Kasumi-1 (cell line): ENCODE data around the gene OR1K1.
A peak's percentile ranks its signal among the peaks of the same experiment; 100 is the strongest.
"Not testable (repeated sequence)": the region's sequence is repeated elsewhere in the genome, so short reads cannot be mapped to it uniquely, and the experiment has no call there.

ENCODE experiments used
- DNase-seq, 2 experiments: peaks; one replicate each; lab custom pipeline; 2025; lab: John Stamatoyannopoulos, UW

The OR1K1 gene

GRCh38 chr9:122800066-122801060 lies at the start of gene OR1K1:
Gene OR1K1 (plus strand): TSS chr9:122800123. CDS start chr9:122800123, 0 bp downstream.
- no peak for DNase-seq

GRCh38 chr9:122754825-122755224 lies 45.1 kb upstream of the OR1K1 start:
- DNase-seq: no peak

GRCh38 chr9:122767817-122768216 lies 32.1 kb upstream of the OR1K1 start:
- DNase-seq: no peak

GRCh38 chr9:122777052-122777451 lies 22.9 kb upstream of the OR1K1 start:
- no peak for DNase-seq

GRCh38 chr9:122777935-122778627 lies 21.8 kb upstream of the OR1K1 start:
- DNase-seq: no peak

GRCh38 chr9:122779181-122779580 lies 20.7 kb upstream of the OR1K1 start:
- DNase-seq: no peak

- no peak for DNase-seq
Measured at GRCh38 chr9:122780026-122780425, 19.9 kb upstream of the OR1K1 start.

GRCh38 chr9:122781671-122782070 lies 18.3 kb upstream of the OR1K1 start:
- no peak for DNase-seq

- no peak for DNase-seq
Measured at GRCh38 chr9:122785269-122785668, 14.7 kb upstream of the OR1K1 start.

GRCh38 chr9:122786338-122786737 lies 13.6 kb upstream of the OR1K1 start:
- DNase-seq: no peak

GRCh38 chr9:122788831-122789230 lies 11.1 kb upstream of the OR1K1 start, which contains the start of gene OR5C1:
Gene OR5C1 (plus strand): TSS chr9:122788933. CDS start chr9:122788933, 0 bp downstream.
- DNase-seq: no peak

GRCh38 chr9:122789256-122790046 lies 10.5 kb upstream of the OR1K1 start:
- DNase-seq: no peak

- DNase-seq: no peak
Measured at GRCh38 chr9:122791872-122792669, 7.9 kb upstream of the OR1K1 start.

GRCh38 chr9:122797316-122798063 lies 2.4 kb upstream of the OR1K1 start:
- DNase-seq: no peak

- DNase-seq: no peak
Measured at GRCh38 chr9:122806661-122807060, 6.7 kb downstream of the OR1K1 start.

GRCh38 chr9:122807271-122807900 lies 7.5 kb downstream of the OR1K1 start:
- DNase-seq: no peak

GRCh38 chr9:122808141-122808540 lies 8.2 kb downstream of the OR1K1 start:
- DNase-seq: no peak

- DNase-seq: not testable (repeated sequence)
Measured at GRCh38 chr9:122809261-122809660, 9.3 kb downstream of the OR1K1 start.

GRCh38 chr9:122810306-122810946 lies 10.5 kb downstream of the OR1K1 start:
- DNase-seq: peak; percentile 74 to 85
